GM10847 (cell line): Measurements from ENCODE around the gene ARHGAP4.

Experiments used
- POLR2A ChIP-seq: IDR thresholded peaks from 2 replicates; pipeline ENCODE4 v1.6.1; 2011; ENCODE audit not compliant: insufficient read length; ENCODE audit errors: extremely low read depth

ARHGAP4 gene

GRCh38 chrX:153889123-153889522 lies 36.9 kb downstream of the ARHGAP4 start:
- no peak for TF ChIP-seq POLR2A

GRCh38 chrX:153888344-153888743 lies 37.7 kb downstream of the ARHGAP4 start:
- no peak for TF ChIP-seq POLR2A

- TF ChIP-seq POLR2A = no peak
Observed at GRCh38 chrX:153887385-153887784, 38.7 kb downstream of the ARHGAP4 start.

GRCh38 chrX:153886915-153887314 lies 39.1 kb downstream of the ARHGAP4 start:
- no peak for TF ChIP-seq POLR2A

GRCh38 chrX:153885968-153886903 lies 39.8 kb downstream of the ARHGAP4 start, which contains the start of gene L1CAM:
Gene L1CAM (minus strand): TSS chrX:153886173. CDS start chrX:153875836, 10,337 bp downstream.
- no peak for TF ChIP-seq POLR2A

- no peak for TF ChIP-seq POLR2A
Observed at GRCh38 chrX:153885208-153885787, 40.8 kb downstream of the ARHGAP4 start.

GRCh38 chrX:153884590-153884989 lies 41.5 kb downstream of the ARHGAP4 start:
- no peak for TF ChIP-seq POLR2A

- TF ChIP-seq POLR2A = no peak
Observed at GRCh38 chrX:153884136-153884535, 41.9 kb downstream of the ARHGAP4 start.

GRCh38 chrX:153883163-153883843 lies 42.8 kb downstream of the ARHGAP4 start:
- no peak for TF ChIP-seq POLR2A

GRCh38 chrX:153882557-153882956 lies 43.5 kb downstream of the ARHGAP4 start:
- no peak for TF ChIP-seq POLR2A

- TF ChIP-seq POLR2A = no peak
Observed at GRCh38 chrX:153882086-153882498, 44.0 kb downstream of the ARHGAP4 start.

- no peak for TF ChIP-seq POLR2A
Observed at GRCh38 chrX:153881281-153881680, 44.8 kb downstream of the ARHGAP4 start.

GRCh38 chrX:153880440-153880815 lies 45.6 kb downstream of the ARHGAP4 start:
- no peak for TF ChIP-seq POLR2A

- no peak for TF ChIP-seq POLR2A
Observed at GRCh38 chrX:153879741-153880439, 46.2 kb downstream of the ARHGAP4 start.
